HG03571 (cell line): Measurements from ENCODE around the gene LAMA5.

Source experiments
- ATAC-seq: cut with Tn5 transposase; IDR thresholded peaks from one replicate; pipeline ENCODE4 v1.9.1; 2021; ENCODE audit not compliant: unreplicated experiment

The LAMA5 gene

GRCh38 chr20:62348604-62349003, 18.5 kb downstream of the LAMA5 start:
- ATAC-seq, result no peak

DNA sequence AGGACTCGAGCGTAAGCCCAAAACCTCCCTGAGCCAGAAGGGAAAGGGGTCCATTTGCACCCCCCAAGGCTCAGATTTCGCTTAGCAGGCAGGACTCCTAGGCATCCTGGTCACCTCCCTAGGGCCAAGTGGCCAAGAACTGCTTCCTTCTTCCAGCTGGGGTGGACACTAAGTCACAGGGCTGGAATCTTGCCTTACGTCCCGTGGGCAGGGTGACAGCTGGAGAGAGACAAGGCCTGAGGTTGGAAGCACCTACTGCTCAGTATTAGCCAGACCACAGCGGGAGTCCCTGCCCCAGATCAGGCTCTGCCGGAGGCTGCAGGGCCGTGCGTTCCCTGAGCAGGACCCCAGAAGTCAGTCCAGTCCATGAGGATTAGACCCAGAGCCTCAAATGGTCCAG, 19.7 kb downstream of the LAMA5 start:
- ATAC-seq, result no peak

DNA sequence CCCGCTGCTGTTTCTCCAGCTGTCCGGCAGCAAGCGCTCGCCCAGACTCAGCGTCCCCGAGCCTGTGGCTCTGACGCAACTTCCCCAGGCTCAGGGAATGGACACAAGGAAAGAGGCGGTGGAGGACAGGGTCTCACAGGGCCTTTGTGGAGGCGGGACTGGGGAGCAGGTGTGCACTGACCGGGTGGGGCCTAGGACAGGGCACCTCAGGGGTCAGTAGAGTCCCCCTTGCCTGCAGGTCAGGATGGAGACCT, 20.0 kb downstream of the LAMA5 start:
- ATAC-seq, result no peak

- ATAC-seq, result no peak
These were observed 20.5 kb downstream of the LAMA5 start for GRCh38 chr20:62346398-62347150.

DNA sequence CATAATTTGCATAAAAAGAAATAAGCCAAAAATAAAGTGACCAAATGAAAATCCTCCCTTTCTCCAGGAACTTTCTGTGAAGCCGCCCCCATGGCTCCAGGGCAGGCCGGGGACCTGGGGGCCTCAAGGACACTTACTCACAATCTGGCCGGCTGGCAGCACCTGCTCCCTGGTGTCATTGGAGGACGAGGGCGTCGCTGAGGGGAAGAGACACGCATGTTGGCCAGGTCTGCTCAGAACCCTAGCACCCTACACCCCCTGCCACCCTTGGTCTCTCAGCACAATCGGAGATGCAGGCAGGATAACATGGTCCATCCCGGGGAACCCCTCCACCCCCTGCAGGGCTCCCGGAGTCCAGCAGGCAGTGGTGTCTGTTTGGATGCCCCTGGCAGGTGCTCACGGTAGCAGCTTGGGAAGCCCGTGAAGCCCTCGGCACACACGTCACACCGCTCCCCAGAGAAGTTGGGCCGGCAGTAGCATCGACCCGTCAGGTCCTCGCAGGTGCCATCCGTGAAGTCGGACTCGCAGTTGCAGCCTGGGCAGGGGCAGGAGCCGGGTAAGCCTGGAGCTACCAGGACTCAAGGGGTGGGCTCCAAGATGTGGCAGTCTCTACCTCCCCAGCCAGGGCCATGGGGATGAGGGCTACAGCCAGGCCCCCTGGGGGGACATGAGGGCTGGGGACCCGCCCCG, 21.3 kb downstream of the LAMA5 start:
- no peak for ATAC-seq

DNA sequence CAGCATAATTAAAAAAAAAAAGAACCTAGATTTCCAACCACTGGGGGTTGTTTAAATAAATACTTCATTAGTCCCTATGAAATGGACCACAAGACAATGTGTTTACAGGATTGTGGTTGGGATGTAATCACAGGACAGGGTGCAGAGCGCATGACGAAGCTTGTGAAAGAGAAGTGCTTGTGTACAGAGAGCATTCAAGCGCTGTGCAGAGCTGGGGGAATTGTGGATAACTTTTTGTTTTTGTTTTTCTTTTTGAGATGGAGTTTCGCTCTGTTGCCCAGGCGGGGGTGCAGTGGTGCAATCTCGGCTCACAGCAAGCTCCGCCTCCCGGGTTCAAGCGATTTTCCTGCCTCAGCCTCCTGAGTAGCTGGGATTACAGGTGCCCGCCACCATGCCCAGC, 22.3 kb downstream of the LAMA5 start:
- ATAC-seq, result no peak

GRCh38 chr20:62344092-62344491, 23.0 kb downstream of the LAMA5 start:
- ATAC-seq, result no peak

DNA sequence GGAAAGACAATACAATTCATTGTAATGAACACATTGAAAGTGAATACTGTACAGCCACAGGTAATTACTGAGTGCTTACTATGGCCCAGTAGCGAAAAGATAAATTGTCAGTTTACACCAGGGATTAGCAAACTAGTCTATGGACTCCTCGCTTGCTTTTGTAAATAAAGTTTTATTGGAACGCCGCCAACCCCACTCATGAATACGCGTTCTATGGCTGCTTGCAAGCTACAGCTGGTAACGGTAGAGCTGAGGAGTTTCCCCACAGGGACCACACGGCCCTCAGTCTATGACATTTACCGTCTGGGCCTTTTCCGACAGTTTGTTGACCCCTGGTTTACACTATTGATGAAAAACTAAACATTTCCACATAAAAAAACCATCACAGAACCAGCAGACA, 24.2 kb downstream of the LAMA5 start:
- ATAC-seq, result no peak

DNA sequence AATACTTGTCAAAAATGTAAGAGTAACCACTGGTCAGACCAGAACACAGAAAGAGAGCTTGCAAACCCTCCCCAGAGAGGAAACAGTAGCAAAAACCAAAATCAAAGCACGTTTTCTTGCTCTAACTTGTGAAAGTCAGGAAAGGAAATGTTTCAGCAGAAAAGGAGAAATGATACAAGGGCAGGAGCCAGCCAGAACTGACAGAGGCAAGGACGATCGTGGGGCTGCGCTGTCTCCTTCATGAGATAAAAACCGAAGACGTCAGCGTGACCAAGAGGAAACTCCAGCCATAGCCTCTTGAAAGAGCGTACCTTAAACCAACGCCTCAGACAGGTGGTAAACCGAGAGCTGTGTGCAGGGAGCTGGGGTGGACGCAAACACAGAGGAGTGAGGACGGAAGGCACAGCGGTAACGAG, 27.5 kb downstream of the LAMA5 start:
- ATAC-seq, result peak; percentile 71

GRCh38 chr20:62338294-62338620, 28.9 kb downstream of the LAMA5 start:
- no peak for ATAC-seq

DNA sequence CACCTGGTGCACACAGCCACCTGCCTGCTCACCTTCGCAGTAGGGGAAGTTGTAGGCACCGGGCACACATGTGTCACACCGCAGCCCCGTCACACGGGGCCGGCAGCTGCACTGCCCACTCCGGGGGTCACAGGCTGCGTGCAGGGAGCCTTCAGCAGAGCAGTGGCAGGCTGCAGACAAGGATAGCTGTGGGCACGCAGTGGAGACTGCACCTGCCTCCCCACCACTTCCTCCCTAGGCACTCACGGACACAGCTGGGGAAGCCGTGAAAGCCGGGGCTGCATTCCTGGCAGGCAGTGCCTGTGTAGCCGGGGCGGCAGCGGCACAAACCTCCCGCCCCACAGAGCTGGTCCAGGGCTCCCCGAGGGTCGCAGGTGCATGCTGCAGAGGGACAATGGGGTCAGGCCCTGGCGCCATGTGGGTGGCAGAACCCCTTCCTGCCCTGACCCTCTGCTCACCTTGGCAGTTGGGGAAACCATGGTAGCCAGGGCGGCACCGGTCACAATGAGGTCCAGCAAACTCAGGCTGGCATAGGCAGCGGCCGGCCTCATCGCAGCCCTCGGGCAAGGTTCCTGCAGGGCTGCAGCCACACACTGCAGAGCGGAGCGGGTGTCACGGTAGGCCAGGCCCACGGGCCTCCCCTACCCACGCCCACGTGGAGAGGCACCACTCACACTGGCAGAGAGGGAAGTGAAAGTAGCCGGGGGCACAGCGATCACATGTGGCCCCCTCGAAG, 29.4 kb downstream of the LAMA5 start:
- peak; percentile 39 for ATAC-seq

- no peak for ATAC-seq
These were observed 30.1 kb downstream of the LAMA5 start for GRCh38 chr20:62336775-62337557.

DNA sequence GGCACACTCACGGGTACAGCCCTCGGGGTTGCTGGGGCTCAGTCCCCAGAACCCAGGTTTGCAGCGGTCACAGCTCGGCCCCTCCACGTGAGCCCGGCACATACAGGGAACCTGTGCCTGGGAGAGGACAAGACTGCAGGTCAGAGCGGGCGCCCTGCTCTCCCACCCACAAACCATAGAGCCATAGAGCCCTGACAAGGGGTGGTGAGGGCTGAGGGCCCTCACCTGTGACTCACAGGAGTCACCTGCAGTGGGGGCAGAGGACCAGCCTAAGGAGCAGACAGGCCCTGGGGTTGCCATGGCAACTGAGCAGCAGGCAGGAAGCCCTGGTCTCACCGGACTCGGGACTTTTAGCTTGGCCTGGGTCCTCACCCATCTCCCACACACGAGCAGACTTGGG, 30.8 kb downstream of the LAMA5 start:
- ATAC-seq, result no peak

GRCh38 chr20:62335532-62335931, 31.6 kb downstream of the LAMA5 start:
- ATAC-seq, result no peak

GRCh38 chr20:62334881-62335280, 32.2 kb downstream of the LAMA5 start:
- ATAC-seq, result no peak

- no peak for ATAC-seq
These were observed 33.1 kb downstream of the LAMA5 start for GRCh38 chr20:62333820-62334595.

DNA sequence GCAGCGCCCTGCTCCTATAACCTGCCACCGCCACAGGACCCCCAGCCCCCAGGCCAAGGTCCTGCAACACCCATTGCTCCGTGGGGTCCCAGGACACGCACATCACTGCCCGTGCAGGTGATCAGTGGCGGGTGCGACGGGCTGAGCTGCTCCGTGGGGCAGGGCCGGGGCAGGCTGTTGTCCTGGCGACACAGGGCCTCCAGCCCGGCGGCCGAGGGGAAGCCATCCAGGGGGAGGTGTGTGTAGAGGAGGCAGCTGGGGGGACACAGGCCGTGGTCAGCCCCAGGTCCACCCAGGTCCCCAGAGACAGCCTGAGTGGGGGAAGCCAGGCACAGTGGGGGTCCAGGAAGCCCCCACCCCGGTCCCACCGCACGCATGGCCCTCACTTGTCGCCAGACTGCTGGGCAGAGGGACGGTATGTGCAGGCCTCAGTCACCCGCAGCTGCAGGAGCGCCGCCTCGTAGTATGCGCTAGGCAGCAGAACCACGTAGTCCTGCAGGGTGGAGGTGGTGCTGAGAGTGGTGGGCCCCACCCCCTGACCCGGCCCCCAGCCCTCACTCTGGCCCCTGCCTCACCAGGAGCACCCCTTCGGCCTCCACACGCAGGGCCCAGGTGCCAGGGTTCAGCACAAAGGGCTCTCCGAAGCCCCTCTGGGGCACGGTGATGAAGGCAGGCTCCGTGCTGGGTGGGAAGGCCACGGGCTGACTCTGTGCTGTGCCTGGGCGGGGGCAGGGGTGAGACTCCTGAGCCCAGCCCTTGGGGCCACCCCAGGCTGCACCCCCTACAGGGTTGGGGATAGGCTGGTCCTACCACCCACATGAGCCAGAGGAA, 33.9 kb downstream of the LAMA5 start:
- no peak for ATAC-seq

DNA sequence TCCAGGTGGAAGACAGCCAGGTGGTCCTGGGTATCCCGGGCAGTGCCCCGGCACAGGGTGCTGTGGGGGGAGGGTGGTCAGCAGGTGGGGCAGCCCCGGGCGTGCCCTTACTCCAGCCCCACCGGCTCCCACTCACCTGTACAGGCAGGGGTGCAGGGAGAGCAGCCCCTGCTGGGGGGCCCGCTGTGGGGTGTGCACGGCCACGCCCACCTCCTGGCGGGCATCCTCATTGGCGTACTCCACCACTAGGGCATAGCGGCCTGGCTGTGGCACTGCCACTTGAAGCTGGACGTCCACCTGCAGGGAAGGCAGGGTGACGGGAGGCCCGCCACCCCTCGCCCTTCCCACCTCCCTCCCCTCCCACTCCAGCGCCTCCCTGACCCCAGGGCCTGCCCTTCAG, 34.7 kb downstream of the LAMA5 start:
- ATAC-seq, result no peak

- ATAC-seq, result no peak
These were observed 35.8 kb downstream of the LAMA5 start for GRCh38 chr20:62331347-62331746.
